Skeletal muscle tissue (tissue), 4 donors: Measurements from ENCODE around the gene KCNS3. TPM values are rescaled to one million over a fixed set of nuclear protein-coding genes. Genes with fewer than 3 reads are reported as not detected.

Experiments used
- H3K27ac ChIP-seq: one replicate; pipeline ENCODE4 v1.7.0; 2013; ENCODE audit warnings: mild to moderate bottlenecking, low read depth, low read length, inconsistent platforms
- H3K27me3 ChIP-seq, 3 donors: one replicate each; pipeline ENCODE4 v1.7.0; 2013; ENCODE audit warnings: low read length in 3 of 3; ENCODE audit not compliant: control insufficient read depth in 3 of 3, insufficient read depth in 3 of 3
- H3K36me3 ChIP-seq, 3 donors: one replicate each; pipeline ENCODE4 v1.7.0; 2013; ENCODE audit warnings: low read length in 3 of 3; ENCODE audit not compliant: control insufficient read depth in 3 of 3, insufficient read depth in 3 of 3
- H3K4me1 ChIP-seq, 3 donors: one replicate each; pipeline ENCODE4 v1.7.0; 2013; ENCODE audit warnings: low read length in 3 of 3, mild to moderate bottlenecking in 3 of 3; ENCODE audit not compliant: control insufficient read depth in 3 of 3, insufficient read depth in 3 of 3
- H3K4me3 ChIP-seq, 3 donors: one replicate each; pipeline ENCODE4 v1.7.0; 2013; ENCODE audit warnings: low read length in 3 of 3
- H3K9ac ChIP-seq, 3 donors: one replicate each; pipeline ENCODE4 v1.7.0; 2013; ENCODE audit warnings: low read length in 3 of 3, mild to moderate bottlenecking in 3 of 3, moderate library complexity in 2 of 3, low read depth in 1 of 3
- H3K9me3 ChIP-seq, 3 donors: one replicate each; pipeline ENCODE4 v1.7.0; 2013; ENCODE audit warnings: low read length in 3 of 3; ENCODE audit not compliant: control insufficient read depth in 3 of 3
- total RNA-seq: library from RNA; depleted of rRNA; stranded (reverse); fragments of >200 nt; gene quantifications from one replicate; pipeline ENCODE4 v1.2.3, GENCODE V29; 2014
- donor health status: Osteomylitis.

KCNS3 gene
- total RNA-seq, 1 donor from 2014 or later: 12.5 TPM

DNA sequence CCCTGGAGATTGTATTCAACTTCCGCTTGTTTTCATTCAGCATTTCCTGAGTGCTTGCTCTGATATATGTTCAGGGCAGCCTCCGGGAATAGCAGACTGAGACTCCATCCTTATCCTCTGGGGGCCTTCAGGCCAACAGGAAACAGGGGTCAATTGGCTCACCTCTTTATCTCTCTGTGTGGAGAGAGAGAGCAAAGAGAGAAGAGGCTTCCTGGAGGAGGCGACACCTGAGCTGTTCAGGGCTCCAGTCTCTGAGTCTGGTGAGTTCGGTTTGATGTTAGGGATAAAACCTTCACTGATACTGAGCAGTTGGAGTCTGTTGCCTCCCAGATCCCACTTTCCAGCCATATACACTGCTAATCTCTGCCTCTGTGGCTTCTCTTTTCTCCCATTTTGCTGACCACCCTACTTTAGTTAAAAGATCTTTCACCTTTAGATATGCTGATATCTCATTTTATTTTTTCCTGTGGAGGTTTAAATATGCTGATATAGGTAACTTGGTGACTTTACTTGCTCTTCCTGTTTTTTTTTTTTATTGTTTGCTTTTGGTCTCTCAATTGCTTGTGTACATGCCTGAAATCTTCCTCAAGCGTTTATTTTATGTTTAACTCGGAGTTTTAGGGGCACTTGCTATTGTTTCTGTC, 56.9 kb downstream of the KCNS3 start:
- Histone ChIP-seq H3K4me1 (peaks cover 20 to 40% (median 26%) of the 10 kb centered on the region in 3 donors), H3K36me3 (peaks cover 12 to 13% (median 12%) of the 10 kb centered on the region in 3 donors), H3K9ac (no peak overlapping the region), H3K4me3 (no peak overlapping the region), H3K27me3 (no peaks in the 10 kb centered on the region), H3K27ac (no peak overlapping the region), H3K9me3 (peaks cover 0 to 3% (median 0%) of the 10 kb centered on the region in 3 donors)

GRCh38 chr2:17936599-17936998, 58.1 kb downstream of the KCNS3 start:
- Histone ChIP-seq H3K27me3 (no peaks in the 10 kb centered on the region), H3K9me3 (peaks cover 0 to 3% (median 0%) of the 10 kb centered on the region in 3 donors), H3K4me3 (no peak overlapping the region), H3K36me3 (peaks cover 7 to 8% (median 8%) of the 10 kb centered on the region in 3 donors), H3K9ac (no peak overlapping the region), H3K4me1 (peaks cover 9 to 27% (median 16%) of the 10 kb centered on the region in 3 donors), H3K27ac (no peak overlapping the region)

DNA sequence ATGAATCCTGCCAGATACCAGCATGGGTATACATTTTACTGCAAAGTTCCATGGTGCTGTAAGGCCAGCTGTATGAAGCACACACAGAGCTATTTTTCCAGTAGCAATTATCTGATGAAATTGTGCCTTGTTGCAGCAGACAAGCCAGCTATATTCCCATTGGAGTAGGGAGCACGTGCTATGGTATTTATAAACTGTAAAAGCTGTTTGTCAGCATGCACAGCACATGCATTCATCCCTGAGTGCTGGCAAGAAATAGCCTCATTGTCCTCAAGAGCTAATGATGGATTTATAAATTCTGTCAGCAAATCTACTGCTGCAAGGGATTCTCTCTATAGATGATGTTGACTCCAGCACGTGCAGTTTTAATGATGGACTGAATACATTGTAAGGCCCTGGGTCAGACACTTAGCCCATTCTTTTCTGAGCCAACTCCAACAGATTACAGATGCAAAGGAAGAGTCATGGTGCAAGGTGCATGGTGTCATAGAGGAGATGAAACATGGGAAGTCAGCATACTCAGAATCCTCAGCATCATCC, 61.7 kb downstream of the KCNS3 start:
- Histone ChIP-seq H3K27ac (no peak overlapping the region), H3K36me3 (no peaks in the 10 kb centered on the region), H3K4me1 (peaks cover 0 to 5% (median 0%) of the 10 kb centered on the region in 3 donors), H3K27me3 (no peaks in the 10 kb centered on the region), H3K9me3 (peaks cover 0 to 3% (median 0%) of the 10 kb centered on the region in 3 donors), H3K9ac (no peak overlapping the region), H3K4me3 (no peak overlapping the region)

DNA sequence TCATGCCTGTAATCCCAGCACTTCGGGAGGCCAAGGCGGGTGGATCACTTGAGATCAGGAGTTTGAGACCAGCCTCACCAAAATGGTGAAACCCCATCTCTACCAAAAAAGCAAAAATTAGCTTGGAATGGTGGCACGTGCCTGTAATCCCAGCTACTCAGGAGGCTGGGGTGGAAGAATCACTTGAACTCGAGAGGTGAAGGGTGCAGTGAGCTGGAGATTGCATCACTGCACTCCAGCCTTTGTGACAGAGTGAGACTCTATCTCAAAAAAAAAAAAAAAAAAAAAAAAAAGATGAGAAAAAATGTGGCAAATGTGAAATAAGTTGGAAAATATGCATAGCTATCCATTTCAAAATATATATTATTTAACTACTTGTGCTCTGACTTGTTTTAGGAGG, 65.0 kb downstream of the KCNS3 start:
- Histone ChIP-seq H3K27ac (no peak overlapping the region), H3K27me3 (no peaks in the 10 kb centered on the region), H3K9ac (no peak overlapping the region), H3K4me3 (no peak overlapping the region), H3K9me3 (peaks cover 0 to under 1% (median 0%) of the 10 kb centered on the region in 3 donors), H3K36me3 (no peaks in the 10 kb centered on the region), H3K4me1 (peaks cover 0 to 2% (median 0%) of the 10 kb centered on the region in 3 donors)

- Histone ChIP-seq H3K27ac (no peak overlapping the region), H3K4me1 (peaks cover 0 to 2% (median 0%) of the 10 kb centered on the region in 3 donors), H3K9ac (no peak overlapping the region), H3K27me3 (no peaks in the 10 kb centered on the region), H3K4me3 (no peak overlapping the region), H3K9me3 (no peaks in the 10 kb centered on the region), H3K36me3 (no peaks in the 10 kb centered on the region)
These were observed 68.6 kb downstream of the KCNS3 start for GRCh38 chr2:17947113-17947512.

DNA sequence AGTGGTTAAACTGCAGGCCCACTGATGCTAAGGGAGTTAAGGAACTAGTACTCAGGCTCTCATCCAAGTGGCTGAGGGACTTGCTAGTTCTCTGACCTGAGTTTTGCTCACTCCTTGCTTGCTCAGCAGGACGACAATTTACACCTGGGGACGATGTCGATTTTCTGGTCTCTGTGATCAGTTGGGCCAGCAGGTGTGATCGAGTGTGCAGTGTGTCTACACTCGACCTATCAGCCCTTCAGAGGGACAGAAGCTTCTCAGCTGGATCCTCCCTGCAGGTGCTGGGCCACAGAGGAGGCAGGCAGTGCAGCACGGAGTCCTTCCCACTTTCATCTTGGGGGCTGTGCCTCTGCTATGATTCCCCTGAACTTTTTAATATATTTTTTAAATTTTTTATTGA, 71.5 kb downstream of the KCNS3 start:
- Histone ChIP-seq H3K9me3 (no peaks in the 10 kb centered on the region), H3K36me3 (no peaks in the 10 kb centered on the region), H3K9ac (no peak overlapping the region), H3K4me1 (no peaks in the 10 kb centered on the region), H3K27ac (no peak overlapping the region), H3K4me3 (no peak overlapping the region), H3K27me3 (no peaks in the 10 kb centered on the region)

DNA sequence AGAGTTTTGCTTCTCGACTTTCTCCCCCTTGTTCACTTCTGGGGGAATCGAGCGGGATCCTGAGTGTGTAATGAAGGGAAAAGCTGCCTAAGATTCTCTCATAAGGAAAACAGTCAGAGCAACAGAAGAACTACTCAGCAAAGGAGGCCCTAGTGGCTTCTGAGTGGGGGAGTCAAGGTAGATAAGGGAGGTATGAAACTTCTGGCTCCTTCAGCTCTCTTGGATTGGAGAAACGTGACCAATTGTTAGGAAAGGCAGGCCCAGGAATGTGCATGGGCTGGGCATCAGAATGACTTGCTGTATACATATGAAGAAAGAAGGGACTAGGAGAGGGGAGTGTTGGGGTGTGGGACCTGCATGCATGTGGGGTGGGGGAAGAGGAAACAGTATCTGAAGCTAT, 73.1 kb downstream of the KCNS3 start:
- no peaks in the 10 kb centered on the region for H3K9me3 ChIP-seq
- H3K36me3 ChIP-seq: no peaks in the 10 kb centered on the region
- H3K4me3 ChIP-seq: no peak overlapping the region
- no peak overlapping the region for H3K9ac ChIP-seq
- H3K27ac ChIP-seq: no peak overlapping the region
- no peaks in the 10 kb centered on the region for H3K27me3 ChIP-seq
- H3K4me1 ChIP-seq: no peaks in the 10 kb centered on the region

DNA sequence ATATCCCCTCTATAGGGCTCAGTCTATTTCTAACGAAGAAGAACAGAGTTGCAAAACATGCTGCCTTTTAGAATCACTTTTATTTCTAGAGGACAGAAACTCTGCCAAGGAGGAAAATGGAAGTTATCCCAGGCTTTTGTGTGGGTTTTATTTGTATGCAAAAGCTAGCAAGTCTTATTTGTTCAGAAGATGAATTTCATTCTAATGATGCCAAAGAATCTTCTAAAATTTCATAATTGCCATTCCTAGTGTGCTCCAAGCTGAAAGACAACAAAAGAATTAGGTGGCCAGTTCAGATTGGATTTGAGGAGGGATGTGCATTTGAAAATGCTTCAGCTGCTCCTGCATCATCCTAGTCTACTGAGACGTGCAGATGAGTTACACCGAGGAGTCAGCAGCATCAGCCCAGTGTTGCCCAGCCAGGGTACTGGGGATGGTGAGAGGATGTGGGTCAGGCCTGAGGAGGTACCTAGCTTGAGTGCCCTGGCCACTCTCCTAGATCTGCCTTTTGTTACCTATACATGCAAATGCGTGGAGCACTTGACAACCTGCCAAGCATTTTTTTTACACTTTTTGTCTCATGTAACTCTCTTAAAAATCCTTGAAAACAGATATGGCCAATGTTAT, 80.1 kb downstream of the KCNS3 start:
- Histone ChIP-seq H3K4me1 (peaks cover 0 to 5% (median 0%) of the 10 kb centered on the region in 3 donors), H3K9ac (no peak overlapping the region), H3K9me3 (no peaks in the 10 kb centered on the region), H3K27ac (no peak overlapping the region), H3K27me3 (no peaks in the 10 kb centered on the region), H3K36me3 (no peaks in the 10 kb centered on the region), H3K4me3 (no peak overlapping the region)

DNA sequence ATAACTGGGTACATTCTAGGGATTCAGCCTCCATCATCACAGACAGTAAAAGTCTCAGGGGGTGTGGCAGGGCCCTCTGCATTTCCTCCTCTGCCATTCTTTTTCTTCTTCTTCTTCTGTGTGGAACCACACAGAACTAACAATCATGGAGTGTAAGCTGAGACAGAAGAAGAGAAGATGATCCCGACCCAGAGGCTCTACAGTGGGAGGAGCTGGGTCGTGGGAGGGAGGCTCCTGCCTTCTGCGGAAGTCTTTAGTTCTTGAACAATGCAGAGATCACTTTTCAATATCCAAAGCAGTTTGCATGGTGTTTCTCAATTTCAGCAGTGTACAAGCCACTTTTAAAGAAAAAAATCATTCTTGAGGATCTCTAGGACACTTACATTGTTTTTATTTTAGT, 80.9 kb downstream of the KCNS3 start:
- Histone ChIP-seq H3K4me1 (peaks cover 0 to 5% (median 0%) of the 10 kb centered on the region in 3 donors), H3K36me3 (no peaks in the 10 kb centered on the region), H3K27ac (no peak overlapping the region), H3K27me3 (no peaks in the 10 kb centered on the region), H3K9me3 (no peaks in the 10 kb centered on the region), H3K4me3 (no peak overlapping the region), H3K9ac (no peak overlapping the region)

DNA sequence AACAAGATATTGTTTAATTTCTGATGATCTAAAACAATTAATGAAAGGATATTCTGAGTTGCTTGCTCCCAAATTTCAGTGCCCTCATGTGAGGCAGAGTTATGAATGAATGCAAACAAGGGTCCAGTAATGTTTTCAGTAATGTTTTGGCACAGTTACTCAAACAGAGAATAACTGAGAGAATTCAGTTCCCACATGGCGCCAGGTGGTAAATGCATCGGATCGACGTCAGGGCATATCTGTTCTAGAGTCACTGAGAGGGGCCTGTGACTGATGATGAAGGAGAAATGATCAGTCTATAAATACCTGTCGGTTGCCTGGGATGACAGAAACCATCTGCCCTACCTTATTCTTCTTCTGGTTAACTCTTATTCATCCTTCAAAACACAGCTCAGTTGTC, 81.4 kb downstream of the KCNS3 start:
- Histone ChIP-seq H3K27me3 (no peaks in the 10 kb centered on the region), H3K9me3 (no peaks in the 10 kb centered on the region), H3K4me1 (peaks cover 0 to 5% (median 0%) of the 10 kb centered on the region in 3 donors), H3K4me3 (no peak overlapping the region), H3K36me3 (no peaks in the 10 kb centered on the region), H3K27ac (no peak overlapping the region), H3K9ac (no peak overlapping the region)
